Left ventricle myocardium inferior (tissue), 1 donor: ENCODE measurements around the gene PGAP1. TPM values are rescaled to one million over a fixed set of nuclear protein-coding genes. Genes with fewer than 3 reads are reported as not detected.

Source experiments
- DNase-seq: peaks from one replicate; pipeline ENCODE4 v3.0.0-alpha.2; 2020
- H3K27ac ChIP-seq: fragments of 200-600 bp; replicated peaks from 2 replicates; pipeline ENCODE4 v1.8.0; 2021
- H3K27me3 ChIP-seq: fragments of 200-600 bp; 2 replicates; pipeline ENCODE4 v1.8.0; 2021; ENCODE audit warnings: low read depth
- H3K36me3 ChIP-seq: fragments of 200-600 bp; 2 replicates; pipeline ENCODE4 v1.8.0; 2021
- H3K4me1 ChIP-seq: fragments of 200-600 bp; 2 replicates; pipeline ENCODE4 v1.8.0; 2021
- H3K4me3 ChIP-seq: fragments of 200-600 bp; 2 replicates; pipeline ENCODE4 v1.8.0; 2021; ENCODE audit warnings: mild to moderate bottlenecking, moderate library complexity
- H3K9me3 ChIP-seq: fragments of 200-600 bp; replicated peaks from 2 replicates; pipeline ENCODE4 v1.8.0; 2021
- CTCF ChIP-seq: fragments of 200-600 bp; IDR thresholded peaks from 2 replicates; pipeline ENCODE4 v1.8.0; 2021; ENCODE audit warnings: antibody characterized with exemption, mild to moderate bottlenecking, borderline replicate concordance
- intact Hi-C: fragments of 100-400 bp; cut with micrococcal nuclease; formaldehyde crosslinking; loops from one replicate; pipeline ENCODE4 v1.11.0; 2022
- total RNA-seq: library from RNA; stranded (reverse); fragmentation: NEBNext Ultra II Directional; extraction: Animal tissue kit (Norgen Biotek cat#: 25700); gene quantifications from one replicate; pipeline ENCODE4 v1.2.1, GENCODE V29; 2021
- donor health status: DM: no; HTN: yes; CAD: no; lungs with severe emphysema.

The PGAP1 gene
- total RNA-seq, 1 donor from 2014 or later, result 6.8 TPM

GRCh38 chr2:196957881-196958525 is 31.5 kb upstream of the PGAP1 start:
- no peak for TF ChIP-seq CTCF
- H3K4me3 ChIP-seq, result no peak overlapping the region
- intact Hi-C loops, result no loop called here
- no peak overlapping the region for H3K27ac ChIP-seq
- H3K36me3 ChIP-seq, result no peaks in the 10 kb centered on the region
- H3K9me3 ChIP-seq, result no peaks in the 10 kb centered on the region
- H3K27me3 ChIP-seq, result no peaks in the 10 kb centered on the region
- no peaks in the 10 kb centered on the region for H3K4me1 ChIP-seq
- DNase-seq, result no peak

DNA sequence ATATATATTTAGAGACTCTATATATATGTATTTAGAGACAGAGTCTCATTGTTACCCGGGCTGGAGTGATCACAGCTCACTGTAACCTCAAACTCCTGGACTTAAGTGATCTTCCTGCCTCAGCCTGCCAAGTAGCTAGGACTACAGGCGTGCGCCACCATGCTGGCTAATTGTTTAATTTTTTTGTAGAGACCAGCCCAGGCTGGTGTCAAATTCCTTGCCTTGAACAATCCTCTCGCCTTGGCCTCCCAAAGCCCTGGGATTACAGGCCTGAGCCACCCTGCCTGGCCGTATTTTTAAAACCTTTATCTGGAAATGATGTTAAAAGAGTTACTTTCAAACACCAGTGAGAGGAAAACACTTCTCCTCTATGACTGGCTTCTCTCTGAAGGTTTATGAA is 30.9 kb upstream of the PGAP1 start:
- intact Hi-C loops, result no loop called here
- Histone ChIP-seq H3K27ac (no peak overlapping the region), H3K27me3 (no peaks in the 10 kb centered on the region), H3K36me3 (no peaks in the 10 kb centered on the region), H3K9me3 (no peaks in the 10 kb centered on the region), H3K4me1 (no peaks in the 10 kb centered on the region), H3K4me3 (no peak overlapping the region)
- no peak for DNase-seq
- no peak for TF ChIP-seq CTCF

DNA sequence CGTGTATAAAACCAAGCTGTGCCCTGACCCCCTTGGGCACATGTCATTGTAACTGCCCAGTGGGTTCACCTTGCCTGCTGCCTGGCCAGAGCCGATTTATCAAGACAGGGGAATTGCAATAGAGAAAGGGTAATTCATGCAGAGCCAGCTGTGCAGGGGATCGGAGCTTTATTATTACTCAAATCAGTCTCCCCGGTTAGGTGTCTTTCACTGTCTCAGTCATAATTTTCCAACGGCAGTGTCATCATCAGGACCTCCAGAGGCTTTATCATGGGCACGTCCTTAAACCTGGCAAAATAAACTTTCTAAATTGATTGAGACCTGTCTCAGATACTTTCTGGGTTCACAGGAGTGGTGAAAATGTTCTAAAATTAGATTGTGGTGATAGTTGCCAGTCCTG is 29.6 kb upstream of the PGAP1 start:
- Histone ChIP-seq H3K9me3 (no peaks in the 10 kb centered on the region), H3K27me3 (no peaks in the 10 kb centered on the region), H3K36me3 (no peaks in the 10 kb centered on the region), H3K27ac (no peak overlapping the region), H3K4me3 (no peak overlapping the region), H3K4me1 (no peaks in the 10 kb centered on the region)
- intact Hi-C loops, result no loop called here
- no peak for TF ChIP-seq CTCF
- DNase-seq, result no peak

GRCh38 chr2:196955036-196955435 is 28.5 kb upstream of the PGAP1 start:
- no peaks in the 10 kb centered on the region for H3K9me3 ChIP-seq
- H3K27ac ChIP-seq, result no peak overlapping the region
- no peaks in the 10 kb centered on the region for H3K36me3 ChIP-seq
- H3K4me3 ChIP-seq, result no peak overlapping the region
- DNase-seq, result no peak
- TF ChIP-seq CTCF, result no peak
- H3K27me3 ChIP-seq, result no peaks in the 10 kb centered on the region
- intact Hi-C loops, result no loop called here
- no peaks in the 10 kb centered on the region for H3K4me1 ChIP-seq

GRCh38 chr2:196954001-196954400 is 27.5 kb upstream of the PGAP1 start:
- Histone ChIP-seq H3K4me1 (no peaks in the 10 kb centered on the region), H3K27ac (no peak overlapping the region), H3K27me3 (no peaks in the 10 kb centered on the region), H3K9me3 (no peaks in the 10 kb centered on the region), H3K36me3 (no peaks in the 10 kb centered on the region), H3K4me3 (no peak overlapping the region)
- no peak for TF ChIP-seq CTCF
- intact Hi-C loops, result no loop called here
- DNase-seq, result no peak
